Measurements from ENCODE around the gene RAB4A. TPM values are rescaled to one million over a fixed set of nuclear protein-coding genes. Genes with fewer than 3 reads are reported as not detected.

The RAB4A gene
- total RNA-seq, 2 experiments from 2014 or later: 17.5 to 27.9 TPM

GRCh38 chr1:229264487-229264886, 6.4 kb upstream of the RAB4A start:
- CTCF ChIA-PET (ENCODE audit: unreplicated experiment): no interaction called here

GRCh38 chr1:229266274-229266673, 4.6 kb upstream of the RAB4A start:
- CTCF ChIA-PET (ENCODE audit: unreplicated experiment): no interaction called here

More at GRCh38 chr1:229264487-229264886, 6.4 kb upstream of the RAB4A start:
- DNase-seq (ENCODE audit: low spot score): no peak
- Histone ChIP-seq H3K9me2 (ENCODE audit: insufficient read depth, low read length) (no peaks in the 10 kb centered on the region), H3K4me2 (ENCODE audit: low read length) (no peak overlapping the region), H3K27ac (ENCODE audit: low read depth, low read length, poor library complexity, severe bottlenecking) (no peak overlapping the region), H3K4me1 (ENCODE audit: insufficient read depth, low read length, poor library complexity, severe bottlenecking) (no peaks in the 10 kb centered on the region), H3K36me3 (ENCODE audit: insufficient read depth, low read length) (no peaks in the 10 kb centered on the region), H3K79me2 (ENCODE audit: insufficient read depth, low read depth, low read length) (no peaks in the 10 kb centered on the region), H2AFZ (ENCODE audit: low read length) (no peak overlapping the region), H3K4me3 (ENCODE audit: low read depth, low read length, poor library complexity, severe bottlenecking) (no peak overlapping the region), H3K9me3 (ENCODE audit: low read length) (no peaks in the 10 kb centered on the region), H4K20me1 (ENCODE audit: insufficient read depth, low read length) (no peaks in the 10 kb centered on the region)
- BruUV-seq (replicated peaks): no TSS peak
- intact Hi-C loops (cut with micrococcal nuclease; ENCODE audit: unreplicated experiment): no loop called here
- POLR2A ChIA-PET: interaction anchor here (0.9 kb wide), 1 partner anchor 8 kb away, joined by 5 read pairs; no protein-coding TSS in a partner anchor
- TF ChIP-seq EZH2phosphoT487 (IDR thresholded peaks at IDR 0.05; ENCODE audit: borderline replicate concordance, low read depth, low read length): no peak
- TF ChIP-seq CTCF (conservative IDR thresholded peaks at IDR 0.05; ENCODE audit: low read length): no peak

More at GRCh38 chr1:229266274-229266673, 4.6 kb upstream of the RAB4A start:
- no peak overlapping the region for H3K4me2 ChIP-seq (ENCODE audit: low read length)
- H3K4me3 ChIP-seq (ENCODE audit: low read depth, low read length, poor library complexity, severe bottlenecking): no peak overlapping the region
- peaks cover 4% of the 10 kb centered on the region for H3K4me1 ChIP-seq (ENCODE audit: insufficient read depth, low read length, poor library complexity, severe bottlenecking)
- DNase-seq (ENCODE audit: low spot score): no peak
- intact Hi-C loops (cut with micrococcal nuclease; ENCODE audit: unreplicated experiment): no loop called here
- H4K20me1 ChIP-seq (ENCODE audit: insufficient read depth, low read length): no peaks in the 10 kb centered on the region
- BruUV-seq (replicated peaks): no TSS peak
- no peak for TF ChIP-seq CTCF (conservative IDR thresholded peaks at IDR 0.05; ENCODE audit: low read length)
- no peak for TF ChIP-seq EZH2phosphoT487 (IDR thresholded peaks at IDR 0.05; ENCODE audit: borderline replicate concordance, low read depth, low read length)
- H3K79me2 ChIP-seq (ENCODE audit: insufficient read depth, low read depth, low read length): no peaks in the 10 kb centered on the region
- POLR2A ChIA-PET: interaction anchor here (0.7 kb wide), 1 partner anchor 242 kb away, joined by 4 read pairs; no protein-coding TSS in a partner anchor
- no peaks in the 10 kb centered on the region for H3K9me2 ChIP-seq (ENCODE audit: insufficient read depth, low read length)
- no peaks in the 10 kb centered on the region for H3K36me3 ChIP-seq (ENCODE audit: insufficient read depth, low read length)
- no peak overlapping the region for H2AFZ ChIP-seq (ENCODE audit: low read length)
- no peaks in the 10 kb centered on the region for H3K9me3 ChIP-seq (ENCODE audit: low read length)
- no peak overlapping the region for H3K27ac ChIP-seq (ENCODE audit: low read depth, low read length, poor library complexity, severe bottlenecking)

All from OCI-LY7 (cell line).